Putamen (tissue), 1 donor: ENCODE results near the gene MROH2A.
A peak's percentile ranks its signal among the peaks of the same experiment; 100 is the strongest.
"Not testable (repeated sequence)": the region's sequence is repeated elsewhere in the genome, so short reads cannot be mapped to it uniquely, and the experiment has no call there.

Experiments used
- DNase-seq: peaks from one replicate; pipeline ENCODE4 v3.0.0-alpha.2; 2016; ENCODE audit warnings: low spot score

Gene MROH2A

DNA sequence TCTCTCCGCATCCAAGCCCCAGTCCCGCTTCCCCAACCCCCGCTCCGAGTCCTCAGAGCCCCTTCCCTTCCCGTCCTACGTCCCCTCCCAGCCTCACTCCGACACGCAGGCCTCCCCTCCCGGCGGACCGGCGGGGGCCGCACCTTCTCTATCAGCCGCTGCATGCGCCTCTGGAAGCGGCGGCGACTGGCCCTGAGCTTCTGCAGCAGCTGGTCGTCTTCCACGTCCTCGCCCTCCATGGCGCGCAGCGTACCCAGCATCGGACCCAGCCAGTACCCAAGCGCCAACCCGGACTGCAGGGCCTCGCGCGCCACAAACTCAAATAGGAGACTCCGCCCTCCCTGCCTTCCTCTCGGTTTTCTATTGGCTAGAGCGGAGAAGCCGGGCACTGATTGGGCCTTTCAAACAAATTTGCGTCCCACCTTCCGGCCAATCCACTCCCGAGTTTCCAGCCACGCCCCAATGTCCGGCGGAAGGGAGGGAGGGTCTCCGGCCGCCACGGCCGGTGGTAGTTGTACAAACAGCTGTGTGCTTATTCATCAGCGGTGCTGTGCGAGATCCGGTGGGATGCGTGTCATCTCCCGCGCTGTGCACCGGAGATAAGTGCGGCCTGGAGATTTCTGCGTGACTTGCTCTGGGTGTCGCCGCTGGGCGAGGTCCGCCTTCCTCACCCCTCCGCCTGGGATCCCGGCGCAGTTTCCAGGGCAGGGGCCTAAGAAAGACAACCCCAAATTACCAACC, 76.3 kb downstream of the MROH2A start, which contains the start of gene HJURP:
Gene HJURP, minus strand, starts transcription at position 295 of the 741 bp plus-strand sequence. Its CDS starts 35 bp downstream, at position 260.
- DNase-seq: peak; percentile 92

DNA sequence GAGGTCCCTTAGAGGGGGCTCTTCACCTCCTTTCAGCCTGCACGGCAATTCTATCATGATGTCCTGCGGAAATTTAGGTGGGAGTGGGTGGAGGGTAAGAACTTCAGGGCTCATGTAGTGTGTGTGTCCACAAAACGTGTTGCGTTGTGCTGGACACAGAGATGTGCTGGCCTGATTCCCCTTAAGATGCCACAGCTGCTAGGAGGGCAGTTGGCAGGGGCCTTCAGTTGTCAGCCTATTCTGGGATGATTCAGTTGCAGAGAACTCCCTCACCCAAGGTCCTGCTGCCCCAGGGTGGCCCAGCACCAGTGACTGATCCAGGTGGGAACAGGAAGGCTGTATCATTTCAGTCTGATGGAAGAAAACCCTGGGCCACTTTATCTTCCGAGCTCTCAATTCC, 77.2 kb downstream of the MROH2A start:
- no peak for DNase-seq

DNA sequence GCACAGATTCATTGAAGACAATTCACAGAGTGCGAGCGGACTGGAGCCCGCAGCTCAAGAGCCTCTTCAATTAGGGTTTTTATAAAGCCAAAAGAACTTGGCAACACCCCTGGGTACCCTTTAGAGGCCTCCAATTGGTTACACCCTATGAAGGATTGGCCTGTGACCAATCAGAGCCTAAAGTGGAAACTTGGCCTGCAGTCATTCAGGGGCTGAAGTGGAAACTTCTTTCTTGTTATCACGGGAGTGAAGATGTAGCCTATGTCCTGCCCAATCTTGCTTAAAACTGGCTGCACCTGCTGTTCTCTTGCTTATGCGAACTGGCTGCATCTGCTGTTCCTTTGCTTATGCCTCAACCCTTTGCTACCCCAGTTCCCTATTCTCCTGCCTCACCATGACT, 78.1 kb downstream of the MROH2A start:
- no peak for DNase-seq

DNA sequence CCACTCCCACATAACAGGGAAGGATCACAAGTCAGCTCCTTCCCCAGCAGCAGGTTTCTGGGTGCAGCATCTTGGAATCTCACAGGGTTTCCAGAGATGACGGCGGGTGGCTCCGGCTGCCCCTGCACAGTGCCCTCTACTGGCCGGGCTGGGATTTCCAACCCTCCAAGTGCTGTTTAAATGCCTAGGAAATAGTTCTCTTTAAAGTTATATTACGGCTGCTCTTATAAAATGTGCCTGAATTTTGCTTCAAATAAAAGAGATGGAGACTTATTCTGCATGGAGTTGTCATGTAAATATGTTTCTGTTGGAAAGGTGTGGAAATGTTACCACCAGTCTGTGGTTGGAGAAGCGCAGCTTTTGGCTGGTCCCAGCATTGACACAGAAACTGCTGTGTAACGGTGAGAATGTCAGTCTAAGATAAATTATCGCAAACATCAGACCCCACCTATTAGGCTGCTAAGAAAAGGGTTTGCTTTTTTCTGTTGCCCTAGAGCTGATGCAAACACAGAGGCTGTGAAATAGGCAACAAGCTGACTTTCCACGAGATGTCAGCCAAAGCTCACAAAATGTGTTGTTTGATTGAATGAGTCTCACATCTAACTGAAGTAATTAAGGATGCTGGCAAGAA, 79.5 kb downstream of the MROH2A start:
- no peak for DNase-seq

DNA sequence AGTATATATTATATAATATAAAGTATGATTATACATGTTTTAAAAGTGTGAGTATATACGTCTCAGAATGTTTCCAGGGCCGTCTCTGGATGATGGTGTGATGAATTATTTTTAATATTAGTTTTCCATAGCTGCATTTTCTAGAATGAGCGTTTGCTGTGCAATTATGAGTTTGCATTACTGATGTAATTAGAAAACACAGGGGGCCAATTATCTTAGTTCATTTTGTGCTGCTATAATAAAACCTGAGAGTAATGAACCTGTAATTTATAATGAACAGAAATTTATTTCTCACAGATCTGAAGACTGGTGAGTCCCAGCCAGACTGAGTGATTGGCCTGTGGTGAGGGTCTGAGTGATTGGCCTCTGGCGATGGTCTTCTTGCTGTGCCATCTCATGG, 80.2 kb downstream of the MROH2A start:
- no peak for DNase-seq

DNA sequence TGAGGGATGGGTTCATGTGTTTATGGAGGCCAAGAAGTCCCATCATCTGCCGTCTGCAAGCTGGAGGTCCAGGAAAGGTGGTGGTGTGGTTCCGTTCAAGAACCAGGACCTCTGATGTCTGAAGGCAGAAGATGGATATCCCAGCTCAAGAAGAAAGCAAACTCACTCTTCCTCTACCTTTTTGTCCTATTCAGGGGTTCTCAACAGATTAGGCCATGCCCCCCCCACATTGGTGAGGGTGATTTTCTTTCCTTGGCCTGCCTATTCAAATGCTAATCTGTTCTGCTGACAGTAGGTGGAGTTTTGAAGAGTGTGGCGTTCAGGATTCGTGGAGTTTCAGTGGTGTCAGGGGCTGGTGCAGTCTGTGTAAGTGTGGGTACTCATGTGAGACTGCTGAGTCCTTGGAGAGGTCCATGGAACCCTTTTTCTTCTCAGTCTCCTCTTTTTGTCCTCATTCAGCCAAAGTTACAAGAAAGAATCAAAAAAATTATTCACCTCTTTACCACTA, 84.2 kb downstream of the MROH2A start:
- no peak for DNase-seq

DNA sequence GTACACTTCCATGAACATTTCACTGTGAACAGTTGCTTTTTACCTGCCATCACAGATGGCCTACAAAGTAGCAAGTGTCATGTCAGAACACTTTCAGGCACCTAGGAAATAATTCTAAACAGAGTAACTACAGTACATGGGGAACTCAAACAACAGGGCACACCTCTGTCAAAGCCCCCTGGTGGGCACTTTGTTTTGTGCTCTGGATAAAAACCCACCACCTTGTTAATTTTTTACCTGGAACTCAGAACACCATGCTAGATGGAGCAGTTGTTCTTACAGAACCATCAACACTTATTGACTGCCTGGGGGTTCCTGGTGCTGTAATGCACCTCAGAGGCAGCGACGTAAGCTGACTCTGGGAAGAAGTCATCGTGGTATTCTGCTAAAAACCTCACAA, 87.7 kb downstream of the MROH2A start:
- no peak for DNase-seq

DNA sequence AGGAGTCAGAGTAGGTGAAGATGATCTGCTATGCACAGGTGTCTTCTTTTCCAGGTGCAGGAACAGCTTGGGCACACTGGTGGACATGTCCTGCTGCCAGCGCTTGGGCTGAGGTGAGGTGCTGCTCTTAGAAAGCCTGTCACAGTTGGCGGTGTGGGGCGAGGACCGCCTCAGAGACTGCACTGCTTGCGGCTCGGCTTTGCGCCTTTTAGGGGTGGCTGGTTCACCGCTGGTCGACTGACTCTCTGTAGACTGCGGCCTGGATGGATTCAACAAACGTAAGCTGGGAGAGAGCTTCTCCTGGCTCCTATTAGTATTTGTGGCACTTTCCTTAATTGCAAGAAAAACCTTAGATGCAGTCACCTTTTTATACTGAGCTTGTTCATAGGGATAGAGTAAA, 88.3 kb downstream of the MROH2A start:
- no peak for DNase-seq

DNA sequence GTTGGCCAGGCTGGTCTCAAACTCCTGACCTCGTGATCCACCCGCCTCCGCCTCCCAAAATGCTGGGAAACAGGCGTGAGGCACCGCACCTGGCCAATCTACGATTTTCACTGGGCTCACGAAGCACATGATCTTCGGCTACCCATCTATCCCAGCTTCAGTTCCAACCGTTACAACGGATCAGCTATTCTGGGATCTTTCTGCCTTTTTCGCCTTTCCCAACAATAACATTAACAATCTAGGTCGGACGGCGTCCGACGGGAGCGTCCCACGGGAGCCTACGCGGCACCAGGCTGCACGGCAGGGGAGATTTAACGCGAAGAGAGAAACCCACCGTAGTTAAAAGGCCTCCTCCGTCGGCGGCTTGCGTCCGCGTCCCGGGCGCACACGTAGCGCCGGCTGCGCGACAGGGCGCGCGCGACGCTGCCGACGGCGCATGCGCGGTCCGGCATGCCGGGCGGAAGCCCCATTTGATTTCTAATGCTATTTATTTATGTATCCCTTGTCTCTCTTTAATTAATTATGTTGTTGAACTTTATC, 89.9 kb downstream of the MROH2A start, which contains the start of gene MSL3B:
Gene MSL3B, minus strand, starts transcription at position 394 of the 540 bp plus-strand sequence.
- no peak for DNase-seq

DNA sequence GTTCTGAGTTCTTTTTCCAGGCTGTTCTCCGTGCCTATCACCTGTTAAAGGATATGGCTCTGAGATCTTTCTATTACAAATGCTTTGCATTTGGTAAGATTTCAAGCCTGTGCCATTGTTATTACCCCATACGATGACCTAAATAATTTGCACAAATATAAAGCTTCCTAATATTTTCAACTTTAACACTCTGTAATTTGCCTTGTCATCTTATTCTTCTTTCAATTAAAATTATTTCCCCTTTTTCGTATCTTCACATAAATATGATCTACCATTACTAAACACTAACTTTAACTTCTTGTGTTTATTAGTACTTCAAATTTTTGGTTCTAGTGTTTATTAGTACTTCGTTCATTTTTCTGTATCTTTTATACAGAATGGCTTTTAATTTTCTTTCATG, 93.3 kb downstream of the MROH2A start:
- no peak for DNase-seq

DNA sequence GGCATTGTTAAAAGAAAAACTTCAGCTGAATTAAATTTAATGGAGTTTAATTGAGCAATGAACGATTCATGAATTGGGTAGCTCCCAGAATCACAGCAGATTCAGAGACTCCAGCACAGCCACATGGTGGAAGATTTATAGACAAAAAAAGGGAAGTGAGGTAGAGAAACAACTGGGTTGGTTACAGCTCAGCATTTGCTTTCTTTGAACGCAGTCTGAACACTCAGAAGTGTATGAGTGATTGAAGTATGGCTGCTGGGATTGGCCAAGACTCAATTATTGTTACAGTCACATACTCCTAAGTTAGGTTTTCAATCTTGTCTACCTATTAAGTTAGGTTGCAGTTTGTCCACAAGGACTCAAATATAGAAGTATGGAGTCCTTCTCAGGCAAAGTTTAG, 94.0 kb downstream of the MROH2A start:
- not testable (repeated sequence) for DNase-seq

DNA sequence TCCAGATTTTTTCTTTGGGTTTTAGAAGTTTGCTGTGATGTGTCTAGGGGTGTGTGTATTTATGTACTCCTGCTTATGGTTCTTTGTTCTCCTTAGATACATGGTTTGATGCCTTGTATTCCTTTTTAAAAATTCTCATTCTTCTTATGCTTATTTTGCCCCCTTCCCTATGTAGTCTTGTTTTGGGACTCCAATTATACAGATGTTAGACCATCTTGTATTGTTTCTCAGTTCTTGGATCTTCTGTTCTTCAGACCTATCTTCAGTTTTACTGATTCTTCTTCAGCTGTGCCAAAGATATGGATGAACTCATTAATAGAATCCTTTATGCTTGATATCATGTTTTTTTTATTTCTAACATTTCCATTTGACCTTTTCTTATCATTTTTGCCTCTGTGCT, 104.2 kb downstream of the MROH2A start:
- DNase-seq: no peak
